IPS-NIHi7 (cell line): Measurements from ENCODE around the gene YJEFN3.

Experiments used
- DNase-seq: peaks from one replicate; pipeline ENCODE4 v3.0.0; 2012; ENCODE audit warnings: mixed read lengths; ENCODE audit errors: extremely low spot score

The YJEFN3 gene

DNA sequence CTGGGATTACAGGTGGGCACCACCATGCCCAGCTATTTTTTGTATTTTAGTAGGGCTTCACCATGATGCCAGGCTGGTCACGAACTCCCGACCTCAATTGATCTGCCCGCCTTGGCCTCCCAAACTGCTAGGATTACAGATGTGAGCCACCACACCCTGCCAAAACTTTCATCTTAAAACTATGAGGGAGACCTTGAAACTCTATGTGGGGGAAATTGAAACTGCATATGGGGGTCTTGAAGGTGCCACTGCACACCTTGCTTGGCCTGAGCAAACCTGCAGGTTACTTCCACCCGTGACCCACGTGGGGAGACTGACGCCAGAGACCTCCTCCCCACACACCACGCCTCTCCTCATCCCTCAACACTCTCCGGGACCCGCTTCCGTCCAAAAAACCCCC, 25.0 kb downstream of the YJEFN3 start:
- DNase-seq = no peak

DNA sequence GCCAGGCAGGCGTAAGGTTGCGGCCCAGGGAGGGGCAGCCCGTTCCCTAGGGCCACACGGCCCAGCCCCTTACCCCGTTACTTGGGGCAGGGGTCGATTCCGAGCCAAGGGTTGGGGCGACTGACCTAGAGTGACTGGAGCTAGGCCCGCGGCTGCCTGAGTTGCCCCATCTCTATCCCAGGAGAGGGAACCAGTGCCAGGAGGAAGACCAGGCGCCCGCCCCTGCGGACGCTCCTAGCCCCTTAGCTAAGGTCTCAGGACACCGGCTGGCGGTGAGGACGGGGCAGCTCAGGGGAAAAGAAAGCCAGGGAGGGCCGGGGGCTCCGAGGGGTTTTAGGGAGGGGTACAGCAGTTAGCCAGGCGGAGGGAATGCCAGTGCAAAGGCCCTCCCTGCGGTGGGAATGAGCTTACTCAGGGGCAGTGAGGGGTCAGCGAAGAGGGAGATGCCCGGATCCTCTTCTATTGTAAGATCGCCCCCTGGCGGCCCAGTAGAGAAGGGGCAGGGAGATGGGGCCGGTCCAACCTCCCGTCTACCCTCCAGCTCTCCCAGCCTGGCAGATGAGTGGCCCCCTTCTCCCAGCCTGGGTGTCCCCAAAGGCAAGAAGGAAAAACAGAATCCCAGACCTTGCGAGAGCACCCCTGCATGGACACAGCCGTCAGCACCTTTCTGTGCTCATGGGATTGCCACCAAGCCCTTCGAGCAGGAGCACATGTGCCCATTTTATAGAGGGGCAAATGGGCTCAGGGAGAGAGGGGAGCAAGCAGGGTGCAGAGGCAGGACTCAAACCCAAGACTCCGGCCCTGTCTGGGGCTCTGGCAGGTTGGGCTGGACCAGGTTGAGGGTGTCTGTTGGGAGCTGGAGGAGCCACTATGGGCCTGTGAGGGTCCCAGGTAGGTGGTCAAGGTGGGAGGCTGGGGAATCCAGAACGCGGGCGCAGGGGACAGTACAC, 25.6 kb downstream of the YJEFN3 start:
- DNase-seq = peak; percentile 92

GRCh38 chr19:19558055-19558454, 29.3 kb downstream of the YJEFN3 start:
- DNase-seq = no peak

GRCh38 chr19:19558636-19559035, 29.9 kb downstream of the YJEFN3 start:
- DNase-seq = no peak

- no peak for DNase-seq
Observed at GRCh38 chr19:19559931-19560330, 31.2 kb downstream of the YJEFN3 start.

DNA sequence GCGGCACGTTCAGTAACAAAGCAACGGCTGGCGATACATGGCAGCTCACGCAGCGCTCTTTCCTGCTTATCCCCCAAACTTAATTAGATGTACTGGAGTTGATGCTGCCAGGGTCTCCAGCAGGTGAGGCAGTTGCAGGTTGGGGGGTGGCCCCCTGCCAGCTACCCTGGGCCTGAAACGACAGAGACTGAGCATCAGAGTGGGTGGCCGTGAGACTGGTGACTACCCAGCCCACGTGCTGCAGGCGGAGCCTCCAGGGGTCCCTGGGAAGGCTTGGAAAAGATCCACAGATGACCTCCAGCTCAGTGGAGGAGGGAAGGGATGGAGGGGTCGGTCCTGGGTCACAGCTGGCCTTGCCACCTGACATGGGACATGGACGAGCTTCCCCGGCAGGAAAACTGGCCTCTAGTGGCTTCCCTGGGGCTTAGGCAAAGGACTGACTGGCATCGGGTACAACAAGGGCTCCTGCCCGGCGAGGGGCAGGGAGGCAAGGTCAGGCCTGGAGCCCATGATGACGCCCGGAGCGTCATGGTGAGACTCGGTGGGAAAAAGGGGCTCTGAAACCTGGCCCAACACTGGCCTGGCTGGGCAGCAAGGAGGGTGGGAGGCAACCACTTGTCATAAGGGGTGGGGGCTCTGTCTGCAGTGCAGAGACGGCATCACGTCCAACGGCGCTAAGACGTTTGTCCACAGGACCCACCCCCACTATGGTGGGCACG, 33.4 kb downstream of the YJEFN3 start:
- DNase-seq = no peak

DNA sequence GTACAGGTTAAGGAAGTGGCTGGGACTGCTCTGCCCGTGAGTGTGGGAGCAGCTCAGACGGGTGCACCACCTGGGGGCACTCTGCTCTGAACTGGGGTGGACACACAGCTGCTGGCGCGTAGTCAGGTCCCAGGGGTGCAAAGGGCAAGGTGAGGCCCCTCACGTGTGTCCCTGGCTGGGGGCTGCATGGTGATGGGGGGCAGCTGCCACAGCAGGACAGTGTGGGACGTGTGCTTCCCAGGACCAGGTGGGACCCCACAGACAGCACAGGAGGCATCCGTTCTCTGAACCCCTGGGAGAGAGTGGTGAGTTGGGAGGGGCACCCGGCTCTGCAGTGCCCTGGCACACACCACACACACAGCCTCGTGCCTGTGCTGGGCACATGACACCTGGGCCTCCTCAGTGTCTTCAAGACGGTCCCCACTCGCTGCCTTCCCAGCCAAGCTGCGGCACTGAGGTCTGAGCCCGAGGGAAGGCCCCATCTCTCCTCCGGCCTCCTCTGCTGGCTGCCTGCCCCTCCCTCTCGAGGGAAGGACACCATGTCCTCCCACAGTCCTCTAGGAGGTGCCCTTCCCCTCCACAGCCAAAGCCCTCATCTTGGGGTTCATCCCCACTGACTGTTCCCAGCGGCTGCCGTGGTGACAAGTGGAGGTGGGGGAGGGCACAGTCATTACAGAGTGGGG, 34.1 kb downstream of the YJEFN3 start:
- peak; percentile 48 for DNase-seq

DNA sequence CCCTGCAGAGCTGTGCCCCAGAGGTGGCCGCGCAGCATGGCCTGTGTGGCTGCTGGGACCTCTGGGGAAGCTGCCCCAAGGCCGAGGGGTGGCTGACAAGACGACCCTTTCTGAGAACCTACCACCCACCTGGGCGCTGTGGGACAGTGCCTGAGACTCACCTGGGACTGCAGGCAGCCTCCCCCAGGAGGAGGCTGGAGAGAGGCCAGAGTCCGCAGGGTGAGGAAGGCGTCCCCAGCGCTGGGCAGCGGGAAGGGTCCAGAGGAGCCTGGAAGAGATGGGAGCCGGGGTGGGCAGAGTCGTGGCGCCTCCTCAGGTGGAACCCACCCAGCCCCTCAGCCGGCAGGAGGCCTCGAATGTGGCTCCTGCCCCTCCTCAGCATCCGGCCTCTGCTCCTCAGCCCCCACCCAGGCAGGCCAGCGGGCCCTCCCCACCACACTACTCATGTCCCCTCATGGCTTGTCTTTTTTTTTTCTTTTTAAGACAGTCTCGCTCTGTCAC, 34.7 kb downstream of the YJEFN3 start:
- no peak for DNase-seq

DNA sequence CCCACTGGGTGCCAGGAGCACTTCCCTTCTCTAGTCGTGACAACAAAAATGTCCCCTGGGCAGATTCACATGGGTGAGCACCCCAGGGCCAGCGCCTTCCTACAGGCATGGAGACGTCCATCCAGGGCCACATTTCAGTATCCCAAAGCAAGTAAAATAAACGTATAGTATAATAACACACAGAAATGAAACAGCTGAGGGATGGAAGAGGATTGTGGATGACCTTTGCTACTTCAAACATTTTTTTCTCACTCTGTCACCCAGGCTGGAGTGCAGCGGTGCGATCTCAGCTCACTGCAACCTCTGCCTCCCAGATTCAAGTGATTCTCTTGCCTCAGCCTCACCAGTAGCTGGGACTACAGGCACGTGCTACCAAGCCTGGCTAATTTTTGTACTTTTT, 37.6 kb downstream of the YJEFN3 start:
- no peak for DNase-seq

DNA sequence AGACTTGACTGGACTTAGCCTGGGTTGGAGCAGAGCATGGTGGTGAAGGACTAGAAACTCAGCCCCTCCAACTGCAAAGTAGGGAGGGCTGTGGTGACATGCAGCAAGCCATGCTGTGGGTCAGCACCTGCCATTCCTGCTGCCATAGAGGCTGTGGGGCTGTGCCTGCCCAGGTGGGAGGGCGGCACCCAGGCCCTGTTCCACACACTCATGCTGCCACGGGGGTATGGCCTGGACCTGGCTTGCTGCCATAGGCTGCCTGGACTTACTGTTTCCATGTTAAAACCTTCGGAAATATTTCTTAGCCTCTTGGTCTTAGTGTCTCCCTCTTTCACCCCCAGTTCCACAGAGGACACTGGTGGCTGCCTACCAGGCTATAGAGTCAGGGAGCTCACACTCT, 38.7 kb downstream of the YJEFN3 start:
- no peak for DNase-seq

GRCh38 chr19:19568802-19569756, 40.4 kb downstream of the YJEFN3 start:
- DNase-seq = no peak

- DNase-seq = no peak
Observed at GRCh38 chr19:19570571-19570970, 41.9 kb downstream of the YJEFN3 start.

- no peak for DNase-seq
Observed at GRCh38 chr19:19571071-19571786, 42.5 kb downstream of the YJEFN3 start.

GRCh38 chr19:19575411-19575810, 46.7 kb downstream of the YJEFN3 start:
- DNase-seq = peak; percentile 62

DNA sequence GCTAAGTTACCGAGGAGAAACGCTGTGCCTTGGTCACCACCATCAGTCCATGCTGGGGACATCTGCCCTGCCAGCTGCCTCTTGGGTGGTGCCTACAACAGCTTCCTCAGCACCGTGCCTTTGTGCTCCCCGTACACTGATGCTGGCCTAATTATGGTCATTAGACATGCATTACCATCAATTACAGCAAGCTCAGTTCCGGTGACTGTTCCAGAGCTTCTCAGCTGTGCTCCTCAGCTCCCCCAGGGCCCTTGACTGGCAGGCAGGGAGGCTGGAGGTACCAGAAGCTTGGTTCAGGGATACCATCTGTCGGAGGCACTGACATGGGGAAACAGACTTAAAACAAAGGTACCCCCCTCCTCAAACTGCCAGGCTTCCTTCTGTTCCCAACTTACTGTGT, 49.5 kb downstream of the YJEFN3 start:
- no peak for DNase-seq

DNA sequence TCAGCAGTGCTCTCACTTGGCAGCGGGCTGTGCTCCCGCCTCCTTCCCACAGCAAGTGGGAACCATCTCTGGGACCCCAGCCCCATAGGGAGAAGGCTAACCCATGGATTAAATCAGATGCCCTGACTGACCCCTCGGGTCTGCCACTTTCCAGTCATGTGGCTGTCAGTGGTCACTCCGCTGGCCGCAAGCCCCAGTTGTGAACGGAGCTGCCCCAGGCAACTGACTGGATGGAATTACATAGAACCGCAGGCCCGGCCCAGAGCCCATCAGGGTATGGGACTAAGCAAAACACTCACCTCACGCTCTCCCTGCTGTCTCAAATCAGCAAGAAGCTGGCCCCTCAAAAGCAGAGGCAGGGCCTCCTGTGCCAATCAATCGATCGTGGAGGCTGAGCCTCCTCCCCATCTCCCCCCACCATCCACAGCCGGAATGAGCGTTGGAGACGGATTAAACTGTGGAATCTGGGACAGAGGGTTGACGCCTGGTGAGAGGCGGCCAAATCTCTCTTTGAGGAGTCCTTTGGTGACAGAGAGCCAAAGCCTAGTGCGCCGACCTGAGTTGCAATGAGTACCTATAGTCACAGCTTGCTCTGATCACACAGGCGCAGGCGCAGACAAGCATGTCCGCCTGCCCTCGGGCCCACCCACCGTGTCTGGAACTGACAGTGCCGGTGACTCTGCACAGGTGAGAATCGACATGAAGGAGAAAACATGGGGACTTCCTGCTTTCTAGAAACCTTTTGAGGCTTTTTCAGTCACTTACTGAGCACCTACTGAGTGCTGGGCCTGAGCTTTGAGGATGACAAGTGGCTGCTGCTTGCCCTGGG, 51.0 kb downstream of the YJEFN3 start:
- no peak for DNase-seq

- DNase-seq = no peak
Observed at GRCh38 chr19:19580418-19580817, 51.7 kb downstream of the YJEFN3 start.

DNA sequence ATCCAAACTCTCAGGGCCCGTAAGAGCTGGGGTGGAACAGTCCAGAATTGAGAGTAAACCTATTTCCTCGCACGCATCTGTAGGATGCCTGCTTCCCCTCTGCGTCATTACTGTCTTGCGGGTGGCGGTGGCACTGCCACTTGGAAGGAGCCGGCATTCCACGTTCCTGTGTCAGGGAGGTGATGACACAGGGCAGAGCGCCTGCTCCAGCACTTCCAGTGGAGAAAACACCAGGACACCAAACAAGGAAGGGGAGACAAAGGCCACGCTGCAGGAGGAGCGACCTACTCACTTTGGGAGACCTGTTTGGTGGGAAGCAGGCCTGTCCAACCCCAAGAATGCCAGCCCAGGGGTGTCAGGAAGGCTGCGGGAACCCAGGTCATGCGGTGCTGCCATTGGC, 52.7 kb downstream of the YJEFN3 start:
- DNase-seq = no peak

GRCh38 chr19:19582471-19582870, 53.8 kb downstream of the YJEFN3 start:
- no peak for DNase-seq

GRCh38 chr19:19584356-19584755, 55.6 kb downstream of the YJEFN3 start:
- no peak for DNase-seq
